NT2/D1 (cell line): ENCODE measurements around the gene TLR5.

Experiments
- SUZ12 ChIP-seq: IDR thresholded peaks from 2 replicates; pipeline ENCODE4 v1.6.1; 2011; ENCODE audit not compliant: insufficient read length, insufficient read depth; ENCODE audit errors: extremely low read depth
- YY1 ChIP-seq: IDR thresholded peaks from 2 replicates; pipeline ENCODE4 v1.6.1; 2011; ENCODE audit not compliant: insufficient read length, insufficient read depth
- ZNF274 ChIP-seq: IDR thresholded peaks from 2 replicates; pipeline ENCODE4 v1.6.1; 2011; ENCODE audit warnings: mild to moderate bottlenecking, low read depth, low read length

DNA sequence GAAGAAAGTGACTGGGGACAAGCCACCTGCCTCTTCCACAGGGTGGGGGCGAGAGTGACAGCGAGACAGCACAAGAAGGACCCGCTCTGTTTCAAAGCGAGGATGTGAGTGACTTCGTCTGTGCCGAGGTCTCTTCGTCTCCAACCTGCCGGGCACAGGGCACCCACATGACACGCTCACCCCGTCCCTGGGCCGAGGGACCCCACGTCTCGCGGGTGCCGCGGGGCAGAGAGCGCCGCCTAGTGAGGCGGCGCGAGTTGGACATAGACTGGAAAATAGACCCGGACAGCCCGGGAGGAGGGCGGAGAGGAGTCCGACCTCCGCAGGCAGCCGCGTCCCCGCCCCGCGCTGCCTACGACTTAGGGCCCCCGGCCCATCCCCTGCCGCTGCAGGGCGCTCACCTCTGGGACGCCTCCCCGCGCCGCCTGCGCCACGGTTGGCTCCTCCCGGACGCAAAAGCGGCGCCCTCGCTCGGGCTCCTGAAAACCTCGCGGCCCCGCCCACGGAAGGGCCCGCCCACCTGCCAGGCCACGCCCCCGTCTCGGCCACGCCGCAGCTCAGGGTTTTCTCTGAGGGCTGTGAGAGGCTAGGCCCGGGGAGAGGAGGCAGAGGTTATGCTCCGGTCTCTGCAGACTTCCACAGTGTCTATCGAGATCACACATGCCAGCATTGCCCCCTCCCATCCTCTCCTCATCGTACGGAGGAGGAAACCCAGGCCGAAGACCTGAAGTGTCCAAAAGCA, at the start of gene TLR5:
- TF ChIP-seq ZNF274 (no peak), YY1 (no peak), SUZ12 (no peak)
